Endodermal cell (in vitro differentiated cells): ENCODE results near the gene LRBA. TPM values are rescaled to one million over a fixed set of nuclear protein-coding genes. Genes with fewer than 3 reads are reported as not detected.

Source experiments
- DNase-seq: peaks from one replicate; pipeline ENCODE4 v3.0.0-alpha.2; 2017
- H3K27ac ChIP-seq: 2 replicates; pipeline ENCODE4 v1.5.1; 2013; ENCODE audit warnings: mild to moderate bottlenecking, low read depth, low read length, moderate library complexity
- H3K27me3 ChIP-seq: 2 replicates; pipeline ENCODE4 v1.6.1; 2013; ENCODE audit warnings: mild to moderate bottlenecking, low read length, moderate library complexity; ENCODE audit not compliant: insufficient read depth, control insufficient read depth, poor library complexity, severe bottlenecking
- H3K36me3 ChIP-seq: 2 replicates; pipeline ENCODE4 v1.7.0; 2013; ENCODE audit warnings: mild to moderate bottlenecking, low read length, moderate library complexity; ENCODE audit not compliant: control insufficient read depth, insufficient read depth
- H3K4me1 ChIP-seq: one replicate; pipeline ENCODE4 v1.7.0; 2013; ENCODE audit warnings: low read length; ENCODE audit not compliant: control insufficient read depth, insufficient read depth
- H3K4me3 ChIP-seq: 2 replicates; pipeline ENCODE4 v1.5.1; 2013; ENCODE audit warnings: mild to moderate bottlenecking, low read length, moderate library complexity
- H3K9ac ChIP-seq: 2 replicates; pipeline ENCODE4 v1.6.1; 2013; ENCODE audit warnings: mild to moderate bottlenecking, low read length, moderate library complexity; ENCODE audit not compliant: poor library complexity, severe bottlenecking; ENCODE audit errors: extremely low read depth
- H3K9me3 ChIP-seq: 2 replicates; pipeline ENCODE4 v1.6.1; 2013; ENCODE audit warnings: mild to moderate bottlenecking, low read length, moderate library complexity; ENCODE audit not compliant: control insufficient read depth
- H3K27ac Mint-ChIP-seq: 2 replicates; pipeline ENCODE4 v1.8.0; 2020; ENCODE audit warnings: mixed read lengths
- H3K27me3 Mint-ChIP-seq: 2 replicates; pipeline ENCODE4 v1.8.0; 2021; ENCODE audit warnings: mild to moderate bottlenecking, mixed read lengths; ENCODE audit not compliant: insufficient read depth
- H3K36me3 Mint-ChIP-seq: 2 replicates; pipeline ENCODE4 v1.8.0; 2020; ENCODE audit warnings: low read depth, mixed read lengths
- H3K4me1 Mint-ChIP-seq: 2 replicates; pipeline ENCODE4 v1.8.0; 2020; ENCODE audit warnings: mixed read lengths
- H3K4me3 Mint-ChIP-seq: 2 replicates; pipeline ENCODE4 v1.8.0; 2020; ENCODE audit warnings: mild to moderate bottlenecking, moderate library complexity, mixed read lengths
- H3K9me3 Mint-ChIP-seq: 2 replicates; pipeline ENCODE4 v1.8.0; 2020; ENCODE audit warnings: mild to moderate bottlenecking, mixed read lengths
- WGBS, 2 experiments: methylation state at CpG; one replicate each; pipeline versions ENCODE4 v1.1.5 to v1.1.7; 2013; ENCODE audit warnings: missing lambda C conversion rate in 2 of 2, mixed read lengths in 1 of 2; ENCODE audit not compliant: insufficient coverage in 1 of 2, insufficient read length in 1 of 2; 5-methylcytosine and 5-hydroxymethylcytosine counted together
- total RNA-seq, 2 donors: library from RNA; stranded (reverse); fragmentation: NEBNext Ultra II Directional in 1 of 2; extraction: Animal tissue kit (Norgen Biotek cat#: 25700) in 1 of 2; gene quantifications; 2 replicates in 1 of 2; 3 replicates in 1 of 2; pipeline ENCODE4 v1.2.1, GENCODE V29; 2021
- TF ChIP-seq, protein P1 (sequence below): fragments of 200-600 bp; sonication (generic); conservative IDR thresholded peaks from 2 replicates; pipeline ENCODE4 v1.5.0; 2021; ENCODE audit warnings: antibody characterized with exemption, mild to moderate bottlenecking

Gene LRBA
- total RNA-seq, 2 donors from 2014 or later: 77.3 to 95.9 TPM

DNA sequence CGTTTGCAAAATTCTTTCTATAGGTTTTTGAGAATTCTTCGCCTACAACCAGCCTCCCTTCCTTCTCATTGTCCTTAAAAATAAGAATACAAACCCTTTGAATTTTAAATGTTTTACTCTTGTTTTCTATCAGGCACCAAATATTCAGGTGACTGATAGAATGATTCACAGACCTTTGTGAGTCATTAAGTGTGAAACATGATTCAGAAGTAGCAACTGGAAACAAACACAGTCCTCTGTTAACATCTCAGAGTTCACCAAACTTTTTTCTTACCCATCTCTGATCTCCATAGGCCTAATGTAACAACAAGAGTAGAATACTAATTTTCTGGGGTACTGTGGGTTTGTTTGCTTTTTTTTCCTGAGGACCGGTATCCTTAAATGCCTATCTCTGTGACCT, 496.5 kb downstream of the LRBA start:
- H3K4me1 ChIP-seq: peaks cover 3% of the 10 kb centered on the region
- H3K9me3 Mint-ChIP-seq: peaks cover 3% of the 10 kb centered on the region
- no peaks in the 10 kb centered on the region for H3K36me3 ChIP-seq
- H3K27ac Mint-ChIP-seq: peak overlapping the region; percentile 78
- H3K4me3 Mint-ChIP-seq: no peak overlapping the region
- peaks cover 4% of the 10 kb centered on the region for H3K9me3 ChIP-seq
- no peak overlapping the region for H3K27ac ChIP-seq
- no peaks in the 10 kb centered on the region for H3K27me3 Mint-ChIP-seq
- no peaks in the 10 kb centered on the region for H3K27me3 ChIP-seq
- TF ChIP-seq, protein P1, sequence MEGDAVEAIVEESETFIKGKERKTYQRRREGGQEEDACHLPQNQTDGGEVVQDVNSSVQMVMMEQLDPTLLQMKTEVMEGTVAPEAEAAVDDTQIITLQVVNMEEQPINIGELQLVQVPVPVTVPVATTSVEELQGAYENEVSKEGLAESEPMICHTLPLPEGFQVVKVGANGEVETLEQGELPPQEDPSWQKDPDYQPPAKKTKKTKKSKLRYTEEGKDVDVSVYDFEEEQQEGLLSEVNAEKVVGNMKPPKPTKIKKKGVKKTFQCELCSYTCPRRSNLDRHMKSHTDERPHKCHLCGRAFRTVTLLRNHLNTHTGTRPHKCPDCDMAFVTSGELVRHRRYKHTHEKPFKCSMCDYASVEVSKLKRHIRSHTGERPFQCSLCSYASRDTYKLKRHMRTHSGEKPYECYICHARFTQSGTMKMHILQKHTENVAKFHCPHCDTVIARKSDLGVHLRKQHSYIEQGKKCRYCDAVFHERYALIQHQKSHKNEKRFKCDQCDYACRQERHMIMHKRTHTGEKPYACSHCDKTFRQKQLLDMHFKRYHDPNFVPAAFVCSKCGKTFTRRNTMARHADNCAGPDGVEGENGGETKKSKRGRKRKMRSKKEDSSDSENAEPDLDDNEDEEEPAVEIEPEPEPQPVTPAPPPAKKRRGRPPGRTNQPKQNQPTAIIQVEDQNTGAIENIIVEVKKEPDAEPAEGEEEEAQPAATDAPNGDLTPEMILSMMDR: no peak
- H3K4me1 Mint-ChIP-seq: peaks cover 21% of the 10 kb centered on the region
- DNase-seq: no peak
- WGBS, 2 experiments: 25 to 75% methylated on average over 1 to 3 of the region's 3 CpGs
- peaks cover 4% of the 10 kb centered on the region for H3K36me3 Mint-ChIP-seq
- H3K9ac ChIP-seq: no peak overlapping the region
- H3K4me3 ChIP-seq: no peak overlapping the region

DNA sequence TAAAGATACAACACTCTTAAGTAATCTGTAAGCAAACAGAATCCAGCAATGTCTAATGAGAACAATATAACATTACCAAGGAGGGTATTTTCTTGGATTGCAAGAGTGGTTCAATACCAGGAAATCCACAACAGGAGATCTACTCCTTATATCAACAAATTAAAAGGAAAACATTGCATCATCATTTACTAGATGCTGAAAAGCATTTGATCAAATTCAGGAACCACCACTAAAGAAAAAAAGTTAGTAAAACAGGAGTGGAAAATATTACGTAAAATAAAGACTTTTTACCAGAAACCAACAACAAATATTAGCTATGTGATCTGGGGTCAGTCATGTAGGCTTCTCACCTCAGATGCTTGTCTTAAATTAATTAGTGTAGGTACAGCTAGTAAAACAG, 499.9 kb downstream of the LRBA start:
- H3K27ac Mint-ChIP-seq: no peak overlapping the region
- 100% methylated on average over 1 of the region's 1 CpG; no CpG with 5 or more reads in 1 of the 2 experiments for WGBS, 2 experiments
- no peak overlapping the region for H3K4me3 Mint-ChIP-seq
- peaks cover 8% of the 10 kb centered on the region for H3K36me3 Mint-ChIP-seq
- H3K27me3 Mint-ChIP-seq: no peaks in the 10 kb centered on the region
- H3K27ac ChIP-seq: no peak overlapping the region
- H3K36me3 ChIP-seq: no peaks in the 10 kb centered on the region
- H3K4me1 ChIP-seq: peaks cover 3% of the 10 kb centered on the region
- H3K4me1 Mint-ChIP-seq: peaks cover 21% of the 10 kb centered on the region
- no peak for DNase-seq
- H3K27me3 ChIP-seq: no peaks in the 10 kb centered on the region
- TF ChIP-seq, protein P1: no peak
- H3K4me3 ChIP-seq: no peak overlapping the region
- peaks cover 4% of the 10 kb centered on the region for H3K9me3 Mint-ChIP-seq
- H3K9ac ChIP-seq: no peak overlapping the region
- H3K9me3 ChIP-seq: peaks cover 7% of the 10 kb centered on the region

DNA sequence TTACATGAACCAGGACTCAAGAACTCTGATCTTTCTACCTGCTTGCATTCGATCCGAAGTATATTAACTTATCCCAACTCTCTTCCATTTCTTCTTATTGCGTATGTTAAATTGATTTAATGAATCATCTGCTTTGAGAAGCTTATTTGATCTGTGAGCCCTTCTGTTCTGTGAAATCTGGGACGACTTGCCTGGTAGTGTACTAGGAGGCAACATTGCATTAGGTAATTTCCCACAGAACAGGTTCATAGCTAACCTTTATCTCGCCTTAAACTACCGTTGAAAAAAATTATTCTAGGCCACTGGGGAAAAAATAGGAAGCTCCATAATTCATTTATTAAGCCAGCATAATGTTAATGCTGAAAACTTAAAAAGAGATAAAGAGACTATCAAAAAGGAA, 500.4 kb downstream of the LRBA start:
- TF ChIP-seq, protein P1: no peak

More for the DNA sequence above, 500.4 kb downstream of the LRBA start:
- no peak overlapping the region for H3K4me3 ChIP-seq
- H3K9me3 Mint-ChIP-seq: peaks cover 4% of the 10 kb centered on the region
- H3K9ac ChIP-seq: no peak overlapping the region
- no peaks in the 10 kb centered on the region for H3K27me3 Mint-ChIP-seq
- peaks cover 7% of the 10 kb centered on the region for H3K9me3 ChIP-seq
- H3K27ac ChIP-seq: no peak overlapping the region
- H3K27me3 ChIP-seq: no peaks in the 10 kb centered on the region
- DNase-seq: no peak
- H3K36me3 ChIP-seq: no peaks in the 10 kb centered on the region
- WGBS, 2 experiments: 97 to 100% methylated on average over 1 to 6 of the region's 6 CpGs
- peaks cover 21% of the 10 kb centered on the region for H3K4me1 Mint-ChIP-seq
- H3K4me3 Mint-ChIP-seq: no peak overlapping the region
- H3K4me1 ChIP-seq: peaks cover 3% of the 10 kb centered on the region
- H3K27ac Mint-ChIP-seq: no peak overlapping the region
- H3K36me3 Mint-ChIP-seq: peaks cover 8% of the 10 kb centered on the region
